ENCODE measurements around the gene KSR2.

The KSR2 gene

GRCh38 chr12:117580718-117581062 is 388.1 kb downstream of the KSR2 start:
- Mint-ChIP-seq H3K4me3 (no peak overlapping the region), H3K9me3 (no peaks in the 10 kb centered on the region), H3K36me3 (no peaks in the 10 kb centered on the region), H3K27ac (no peak overlapping the region), H3K27me3 (peaks cover 15% of the 10 kb centered on the region), H3K4me1 (no peaks in the 10 kb centered on the region)

- H3K4me1 Mint-ChIP-seq = no peaks in the 10 kb centered on the region
- peaks cover 12% of the 10 kb centered on the region for H3K27me3 Mint-ChIP-seq
- no peak overlapping the region for H3K4me3 Mint-ChIP-seq
- no peaks in the 10 kb centered on the region for H3K36me3 Mint-ChIP-seq
- H3K27ac Mint-ChIP-seq = no peak overlapping the region
- no peaks in the 10 kb centered on the region for H3K9me3 Mint-ChIP-seq
Measured at GRCh38 chr12:117580015-117580717, 388.6 kb downstream of the KSR2 start.

- Mint-ChIP-seq H3K36me3 (no peaks in the 10 kb centered on the region), H3K27ac (no peak overlapping the region), H3K4me1 (no peaks in the 10 kb centered on the region), H3K9me3 (no peaks in the 10 kb centered on the region), H3K27me3 (peaks cover 6% of the 10 kb centered on the region), H3K4me3 (no peak overlapping the region)
Measured at GRCh38 chr12:117577122-117577657, 391.6 kb downstream of the KSR2 start.

GRCh38 chr12:117576053-117576452 is 392.7 kb downstream of the KSR2 start:
- Mint-ChIP-seq H3K27ac (no peak overlapping the region), H3K36me3 (no peaks in the 10 kb centered on the region), H3K4me1 (no peaks in the 10 kb centered on the region), H3K4me3 (no peak overlapping the region), H3K27me3 (peaks cover 6% of the 10 kb centered on the region), H3K9me3 (no peaks in the 10 kb centered on the region)

GRCh38 chr12:117574655-117575054 is 394.1 kb downstream of the KSR2 start:
- Mint-ChIP-seq H3K4me1 (no peaks in the 10 kb centered on the region), H3K27ac (no peak overlapping the region), H3K4me3 (no peak overlapping the region), H3K36me3 (no peaks in the 10 kb centered on the region), H3K9me3 (no peaks in the 10 kb centered on the region), H3K27me3 (peaks cover 6% of the 10 kb centered on the region)

- Mint-ChIP-seq H3K27ac (no peak overlapping the region), H3K4me1 (no peaks in the 10 kb centered on the region), H3K36me3 (no peaks in the 10 kb centered on the region), H3K9me3 (no peaks in the 10 kb centered on the region), H3K4me3 (no peak overlapping the region), H3K27me3 (peaks cover 3% of the 10 kb centered on the region)
Measured at GRCh38 chr12:117572755-117573154, 396.0 kb downstream of the KSR2 start.

- Mint-ChIP-seq H3K4me1 (no peaks in the 10 kb centered on the region), H3K9me3 (no peaks in the 10 kb centered on the region), H3K27me3 (no peaks in the 10 kb centered on the region), H3K36me3 (no peaks in the 10 kb centered on the region), H3K27ac (no peak overlapping the region), H3K4me3 (no peak overlapping the region)
Measured at GRCh38 chr12:117571321-117571720, 397.5 kb downstream of the KSR2 start.

GRCh38 chr12:117570608-117571007 is 398.2 kb downstream of the KSR2 start:
- no peaks in the 10 kb centered on the region for H3K27me3 Mint-ChIP-seq
- no peak overlapping the region for H3K27ac Mint-ChIP-seq

GRCh38 chr12:117567644-117568216 is 401.1 kb downstream of the KSR2 start:
- no peaks in the 10 kb centered on the region for H3K4me1 Mint-ChIP-seq
- no peaks in the 10 kb centered on the region for H3K9me3 Mint-ChIP-seq
- H3K36me3 Mint-ChIP-seq = no peaks in the 10 kb centered on the region
- H3K4me3 Mint-ChIP-seq = no peak overlapping the region
- no peak overlapping the region for H3K27ac Mint-ChIP-seq
- no peaks in the 10 kb centered on the region for H3K27me3 Mint-ChIP-seq

More at GRCh38 chr12:117570608-117571007, 398.2 kb downstream of the KSR2 start:
- Mint-ChIP-seq H3K9me3 (no peaks in the 10 kb centered on the region), H3K36me3 (no peaks in the 10 kb centered on the region), H3K4me3 (no peak overlapping the region), H3K4me1 (no peaks in the 10 kb centered on the region)

- Mint-ChIP-seq H3K27ac (no peak overlapping the region), H3K4me3 (no peak overlapping the region), H3K27me3 (no peaks in the 10 kb centered on the region), H3K9me3 (no peaks in the 10 kb centered on the region), H3K36me3 (no peaks in the 10 kb centered on the region), H3K4me1 (no peaks in the 10 kb centered on the region)
Measured at GRCh38 chr12:117564881-117565280, 403.9 kb downstream of the KSR2 start.

- Mint-ChIP-seq H3K36me3 (no peaks in the 10 kb centered on the region), H3K4me1 (no peaks in the 10 kb centered on the region), H3K9me3 (no peaks in the 10 kb centered on the region), H3K4me3 (no peak overlapping the region), H3K27ac (no peak overlapping the region), H3K27me3 (no peaks in the 10 kb centered on the region)
Measured at GRCh38 chr12:117563706-117564105, 405.1 kb downstream of the KSR2 start.

- no peaks in the 10 kb centered on the region for H3K36me3 Mint-ChIP-seq
- no peak overlapping the region for H3K4me3 Mint-ChIP-seq
- no peaks in the 10 kb centered on the region for H3K9me3 Mint-ChIP-seq
- no peaks in the 10 kb centered on the region for H3K27me3 Mint-ChIP-seq
- no peak overlapping the region for H3K27ac Mint-ChIP-seq
- H3K4me1 Mint-ChIP-seq = no peaks in the 10 kb centered on the region
Measured at GRCh38 chr12:117563007-117563406, 405.8 kb downstream of the KSR2 start.

GRCh38 chr12:117561990-117562389 is 406.8 kb downstream of the KSR2 start:
- Mint-ChIP-seq H3K27ac (no peak overlapping the region), H3K27me3 (no peaks in the 10 kb centered on the region), H3K4me3 (no peak overlapping the region), H3K36me3 (no peaks in the 10 kb centered on the region), H3K9me3 (no peaks in the 10 kb centered on the region), H3K4me1 (no peaks in the 10 kb centered on the region)

- no peaks in the 10 kb centered on the region for H3K4me1 Mint-ChIP-seq
- H3K36me3 Mint-ChIP-seq = no peaks in the 10 kb centered on the region
- H3K27ac Mint-ChIP-seq = no peak overlapping the region
- H3K27me3 Mint-ChIP-seq = no peaks in the 10 kb centered on the region
- H3K9me3 Mint-ChIP-seq = no peaks in the 10 kb centered on the region
- H3K4me3 Mint-ChIP-seq = no peak overlapping the region
Measured at GRCh38 chr12:117559978-117560377, 408.8 kb downstream of the KSR2 start.

GRCh38 chr12:117555889-117556288 is 412.9 kb downstream of the KSR2 start:
- H3K9me3 Mint-ChIP-seq = peaks cover 6% of the 10 kb centered on the region
- H3K36me3 Mint-ChIP-seq = no peaks in the 10 kb centered on the region
- no peak overlapping the region for H3K27ac Mint-ChIP-seq
- no peaks in the 10 kb centered on the region for H3K27me3 Mint-ChIP-seq
- H3K4me1 Mint-ChIP-seq = no peaks in the 10 kb centered on the region
- H3K4me3 Mint-ChIP-seq = no peak overlapping the region

GRCh38 chr12:117552971-117553370 is 415.8 kb downstream of the KSR2 start:
- H3K36me3 Mint-ChIP-seq = no peaks in the 10 kb centered on the region
- H3K4me3 Mint-ChIP-seq = no peak overlapping the region
- no peak overlapping the region for H3K27ac Mint-ChIP-seq
- peaks cover 6% of the 10 kb centered on the region for H3K9me3 Mint-ChIP-seq
- no peaks in the 10 kb centered on the region for H3K4me1 Mint-ChIP-seq
- peaks cover 2% of the 10 kb centered on the region for H3K27me3 Mint-ChIP-seq
